ENCODE results near the gene IER5L.

DNA sequence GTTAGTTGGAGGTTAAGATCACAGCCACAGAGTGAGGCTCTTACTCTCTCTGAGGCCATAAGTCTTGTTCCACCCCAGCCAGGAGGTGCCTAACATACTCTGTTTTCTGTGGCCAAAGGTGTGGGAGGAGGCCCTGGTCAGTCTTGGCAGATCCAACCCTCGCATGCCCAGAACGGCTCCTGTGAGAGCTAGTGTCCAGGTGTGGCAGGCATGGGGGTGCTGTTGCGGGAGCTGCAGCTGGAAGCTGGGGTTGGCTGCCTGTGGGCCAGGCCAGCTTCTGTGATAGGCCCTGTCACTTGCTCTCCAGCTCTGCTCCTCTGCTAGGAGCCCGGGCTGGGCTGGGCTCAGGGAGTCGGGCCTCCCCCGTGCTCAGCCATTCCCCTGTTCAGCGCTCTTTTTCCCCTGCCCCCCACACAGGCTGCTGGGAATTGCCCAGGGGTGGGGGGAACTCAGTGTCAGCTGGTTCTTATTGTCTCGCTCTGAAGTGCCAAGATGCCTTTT lies 31.6 kb downstream of the IER5L start:
- TF ChIP-seq, protein P1, sequence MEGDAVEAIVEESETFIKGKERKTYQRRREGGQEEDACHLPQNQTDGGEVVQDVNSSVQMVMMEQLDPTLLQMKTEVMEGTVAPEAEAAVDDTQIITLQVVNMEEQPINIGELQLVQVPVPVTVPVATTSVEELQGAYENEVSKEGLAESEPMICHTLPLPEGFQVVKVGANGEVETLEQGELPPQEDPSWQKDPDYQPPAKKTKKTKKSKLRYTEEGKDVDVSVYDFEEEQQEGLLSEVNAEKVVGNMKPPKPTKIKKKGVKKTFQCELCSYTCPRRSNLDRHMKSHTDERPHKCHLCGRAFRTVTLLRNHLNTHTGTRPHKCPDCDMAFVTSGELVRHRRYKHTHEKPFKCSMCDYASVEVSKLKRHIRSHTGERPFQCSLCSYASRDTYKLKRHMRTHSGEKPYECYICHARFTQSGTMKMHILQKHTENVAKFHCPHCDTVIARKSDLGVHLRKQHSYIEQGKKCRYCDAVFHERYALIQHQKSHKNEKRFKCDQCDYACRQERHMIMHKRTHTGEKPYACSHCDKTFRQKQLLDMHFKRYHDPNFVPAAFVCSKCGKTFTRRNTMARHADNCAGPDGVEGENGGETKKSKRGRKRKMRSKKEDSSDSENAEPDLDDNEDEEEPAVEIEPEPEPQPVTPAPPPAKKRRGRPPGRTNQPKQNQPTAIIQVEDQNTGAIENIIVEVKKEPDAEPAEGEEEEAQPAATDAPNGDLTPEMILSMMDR (IDR thresholded peaks at IDR 0.05) = no peak
- no peak for TF ChIP-seq ZFX (IDR thresholded peaks at IDR 0.05; ENCODE audit: borderline replicate concordance)

Measured in 22Rv1 (cell line).